MM.1S (cell line): ENCODE results near the gene GYS2.

ENCODE experiments used
- DNase-seq: peaks from one replicate; pipeline ENCODE4 v3.0.0-alpha.2; 2015
- H2AFZ ChIP-seq: fragments of 300-600 bp; sonication (generic); 2 replicates; pipeline ENCODE4 v1.6.0; 2016; ENCODE audit warnings: antibody characterized with exemption, low read length
- H3F3A ChIP-seq: fragments of 300-600 bp; sonication (generic); 2 replicates; pipeline ENCODE4 v1.6.1; 2016; ENCODE audit warnings: mild to moderate bottlenecking, antibody characterized with exemption, low read length, moderate library complexity, mixed read lengths; ENCODE audit not compliant: insufficient read depth
- H3K27ac ChIP-seq: fragments of 300-600 bp; sonication (generic); 2 replicates; pipeline ENCODE4 v1.5.1; 2016; ENCODE audit warnings: mild to moderate bottlenecking, low read length
- H3K27me3 ChIP-seq: fragments of 300-600 bp; sonication (generic); replicated peaks from 2 replicates; pipeline ENCODE4 v1.6.0; 2016; ENCODE audit warnings: low read length; ENCODE audit not compliant: insufficient read depth
- H3K36me3 ChIP-seq: fragments of 300-600 bp; sonication (generic); replicated peaks from 2 replicates; pipeline ENCODE4 v1.6.1; 2016; ENCODE audit warnings: mild to moderate bottlenecking, low read length, mixed read lengths; ENCODE audit not compliant: insufficient read depth
- H3K4me1 ChIP-seq: fragments of 300-600 bp; sonication (generic); 2 replicates; pipeline ENCODE4 v1.6.1; 2016; ENCODE audit warnings: low read length, mixed read lengths
- H3K4me2 ChIP-seq: fragments of 300-600 bp; sonication (generic); 2 replicates; pipeline ENCODE4 v1.6.0; 2016; ENCODE audit warnings: low read depth, low read length
- H3K4me3 ChIP-seq: fragments of 300-600 bp; sonication (generic); 2 replicates; pipeline ENCODE4 v1.5.1; 2016; ENCODE audit warnings: low read length, mixed read lengths
- H3K79me2 ChIP-seq: fragments of 300-600 bp; sonication (generic); 2 replicates; pipeline ENCODE4 v1.6.1; 2016; ENCODE audit warnings: mixed run types, low read length, mixed read lengths
- H3K9ac ChIP-seq: fragments of 300-600 bp; sonication (generic); 2 replicates; pipeline ENCODE4 v1.6.1; 2016; ENCODE audit warnings: low read length, mixed read lengths
- H3K9me2 ChIP-seq: fragments of 300-600 bp; sonication (generic); replicated peaks from 2 replicates; pipeline ENCODE4 v1.6.1; 2016; ENCODE audit warnings: mild to moderate bottlenecking, low read length, mixed read lengths; ENCODE audit not compliant: insufficient read depth
- H3K9me3 ChIP-seq: fragments of 300-600 bp; sonication (generic); replicated peaks from 2 replicates; pipeline ENCODE4 v1.6.1; 2016; ENCODE audit warnings: mild to moderate bottlenecking, low read length, mixed read lengths; ENCODE audit not compliant: insufficient read depth
- H4K20me1 ChIP-seq: fragments of 300-600 bp; sonication (generic); 2 replicates; pipeline ENCODE4 v1.6.1; 2016; ENCODE audit warnings: mild to moderate bottlenecking, low read length, moderate library complexity, mixed read lengths; ENCODE audit not compliant: insufficient read depth
- CTCF ChIP-seq: fragments of 300-600 bp; sonication (generic); IDR thresholded peaks from 2 replicates; pipeline ENCODE4 v1.5.1; 2016; ENCODE audit warnings: antibody characterized with exemption, low read length, mixed read lengths
- EZH2 ChIP-seq: fragments of 300-600 bp; sonication (generic); optimal IDR thresholded peaks from 2 replicates; pipeline ENCODE3; 2017; ENCODE audit warnings: low read depth, mild to moderate bottlenecking, antibody characterized with exemption, low read length, mixed read lengths
- EZH2phosphoT487 ChIP-seq: fragments of 300-600 bp; sonication (generic); IDR thresholded peaks from 2 replicates; pipeline ENCODE4 v1.6.1; 2018; ENCODE audit warnings: antibody characterized with exemption, low read length

GYS2 gene

DNA sequence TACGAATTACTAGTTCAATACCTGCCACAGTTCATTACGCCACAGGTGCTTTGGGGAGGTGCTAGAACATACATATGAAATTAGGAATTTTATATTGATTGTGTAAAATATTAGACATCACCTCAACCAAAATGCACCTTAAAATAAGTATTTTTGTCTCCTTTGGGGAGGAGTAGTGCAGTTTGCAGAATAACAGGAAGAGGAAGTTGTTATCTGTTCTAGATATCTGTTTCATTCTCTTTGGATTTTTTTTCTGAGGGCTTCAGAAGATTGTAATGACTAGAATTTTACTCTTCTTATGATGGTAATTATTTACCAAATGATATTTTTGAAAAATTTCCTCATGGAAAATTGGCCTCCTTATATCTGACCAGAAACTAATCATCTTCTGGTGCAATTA, 9.9 kb upstream of the GYS2 start:
- H3K9me3 ChIP-seq, result no peaks in the 10 kb centered on the region
- no peaks in the 10 kb centered on the region for H3K79me2 ChIP-seq
- no peak overlapping the region for H3K4me3 ChIP-seq
- no peaks in the 10 kb centered on the region for H3K4me1 ChIP-seq
- no peak overlapping the region for H3K27ac ChIP-seq
- no peak overlapping the region for H3K4me2 ChIP-seq
- H3F3A ChIP-seq, result no peaks in the 10 kb centered on the region
- H4K20me1 ChIP-seq, result no peaks in the 10 kb centered on the region
- no peak overlapping the region for H3K9ac ChIP-seq
- no peak overlapping the region for H2AFZ ChIP-seq
- no peak for DNase-seq
- H3K9me2 ChIP-seq, result no peaks in the 10 kb centered on the region
- no peaks in the 10 kb centered on the region for H3K36me3 ChIP-seq
- H3K27me3 ChIP-seq, result no peaks in the 10 kb centered on the region
- TF ChIP-seq EZH2phosphoT487, result no peak
- TF ChIP-seq EZH2, result no peak
- no peak for TF ChIP-seq CTCF

DNA sequence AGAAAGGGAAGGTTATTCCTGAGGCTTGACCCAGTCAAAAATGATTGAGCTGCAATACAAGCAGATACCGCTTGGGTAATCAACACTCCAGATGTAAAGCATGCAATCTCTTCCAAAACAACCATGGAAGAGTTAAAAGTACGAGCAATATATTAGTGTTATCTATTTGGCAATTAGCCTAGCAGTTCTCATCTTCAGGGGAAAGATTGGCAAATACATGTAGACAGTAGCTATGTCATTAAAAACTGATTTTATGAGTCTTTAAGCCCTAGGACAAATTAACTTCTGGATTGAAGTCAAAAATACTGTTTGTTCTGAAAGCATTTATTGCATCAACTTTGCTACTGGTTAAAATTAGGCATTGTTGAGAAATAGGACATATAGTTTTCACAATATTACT, 9.3 kb upstream of the GYS2 start:
- Histone ChIP-seq H3K4me1 (no peaks in the 10 kb centered on the region), H3K4me2 (no peak overlapping the region), H3K27ac (no peak overlapping the region), H3K9me2 (no peaks in the 10 kb centered on the region), H3F3A (no peaks in the 10 kb centered on the region), H3K9ac (no peak overlapping the region), H3K9me3 (no peaks in the 10 kb centered on the region), H2AFZ (no peak overlapping the region), H3K4me3 (no peak overlapping the region), H4K20me1 (no peaks in the 10 kb centered on the region), H3K79me2 (no peaks in the 10 kb centered on the region), H3K36me3 (no peaks in the 10 kb centered on the region), H3K27me3 (no peaks in the 10 kb centered on the region)
- TF ChIP-seq CTCF, result no peak
- no peak for TF ChIP-seq EZH2
- TF ChIP-seq EZH2phosphoT487, result no peak
- no peak for DNase-seq

DNA sequence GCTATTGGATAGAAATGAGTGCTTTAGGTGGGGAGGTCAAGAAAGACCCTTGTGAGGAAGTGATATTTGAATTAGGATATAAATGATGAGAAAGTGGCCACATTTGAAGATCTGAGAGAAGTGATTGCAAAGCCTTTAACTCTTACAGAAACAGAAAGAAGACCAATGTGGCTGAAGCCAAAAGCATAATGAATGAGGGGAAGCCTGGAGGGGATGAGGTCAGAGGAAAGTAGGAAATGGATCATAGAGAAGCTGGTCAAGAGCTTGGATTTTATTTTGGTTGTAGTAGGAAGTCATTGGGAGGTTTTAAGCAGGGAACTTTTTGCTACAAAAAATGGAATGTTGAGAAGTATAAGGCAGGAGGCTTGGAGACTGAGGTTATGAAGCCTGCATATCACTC, 3.5 kb upstream of the GYS2 start:
- no peaks in the 10 kb centered on the region for H3K36me3 ChIP-seq
- no peaks in the 10 kb centered on the region for H3K79me2 ChIP-seq
- H3K4me2 ChIP-seq, result no peak overlapping the region
- no peaks in the 10 kb centered on the region for H3K27me3 ChIP-seq
- H3K9ac ChIP-seq, result no peak overlapping the region
- no peaks in the 10 kb centered on the region for H3K9me2 ChIP-seq
- no peak overlapping the region for H3K27ac ChIP-seq
- H3K4me3 ChIP-seq, result no peak overlapping the region
- no peaks in the 10 kb centered on the region for H3K4me1 ChIP-seq
- no peaks in the 10 kb centered on the region for H3F3A ChIP-seq
- TF ChIP-seq EZH2phosphoT487 (no peak), CTCF (no peak)
- no peaks in the 10 kb centered on the region for H4K20me1 ChIP-seq
- DNase-seq, result no peak
- H3K9me3 ChIP-seq, result no peaks in the 10 kb centered on the region
- H2AFZ ChIP-seq, result no peak overlapping the region

- H3K4me2 ChIP-seq, result no peak overlapping the region
- H3K9ac ChIP-seq, result no peak overlapping the region
- H3K9me2 ChIP-seq, result no peaks in the 10 kb centered on the region
- no peak overlapping the region for H3K4me3 ChIP-seq
- H3K27ac ChIP-seq, result no peak overlapping the region
- DNase-seq, result no peak
- no peaks in the 10 kb centered on the region for H3K27me3 ChIP-seq
- H3K4me1 ChIP-seq, result no peaks in the 10 kb centered on the region
- H4K20me1 ChIP-seq, result no peaks in the 10 kb centered on the region
- H3K79me2 ChIP-seq, result no peaks in the 10 kb centered on the region
- no peak overlapping the region for H2AFZ ChIP-seq
- no peaks in the 10 kb centered on the region for H3K9me3 ChIP-seq
- TF ChIP-seq CTCF, result peak; percentile 22
- no peak for TF ChIP-seq EZH2
- no peak for TF ChIP-seq EZH2phosphoT487
- H3K36me3 ChIP-seq, result no peaks in the 10 kb centered on the region
- H3F3A ChIP-seq, result no peaks in the 10 kb centered on the region
These were observed 3.1 kb upstream of the GYS2 start for GRCh38 chr12:21607701-21608100.
